HFFc6 (cell line): ENCODE measurements around the gene INTS11. TPM values are rescaled to one million over a fixed set of nuclear protein-coding genes. Genes with fewer than 3 reads are reported as not detected.

Experiments used
- DNase-seq: peaks from one replicate; pipeline ENCODE4 v3.0.0-alpha.2; 2018
- H3K27ac Mint-ChIP-seq: 2 replicates; pipeline ENCODE4 v1.8.0; 2020; ENCODE audit warnings: mild to moderate bottlenecking, mixed read lengths
- H3K27me3 Mint-ChIP-seq: 2 replicates; pipeline ENCODE4 v1.8.0; 2021; ENCODE audit warnings: mild to moderate bottlenecking, moderate library complexity, mixed read lengths; ENCODE audit not compliant: insufficient read depth
- H3K36me3 Mint-ChIP-seq: 2 replicates; pipeline ENCODE4 v1.8.0; 2021; ENCODE audit warnings: low read depth, mixed read lengths
- H3K4me1 Mint-ChIP-seq: 2 replicates; pipeline ENCODE4 v1.8.0; 2020; ENCODE audit warnings: low read depth, mixed read lengths
- H3K4me3 Mint-ChIP-seq: 2 replicates; pipeline ENCODE4 v1.8.0; 2020; ENCODE audit warnings: mild to moderate bottlenecking, moderate library complexity, mixed read lengths
- H3K9me3 Mint-ChIP-seq: 2 replicates; pipeline ENCODE4 v1.8.0; 2020; ENCODE audit warnings: mild to moderate bottlenecking, mixed read lengths
- long read RNA-seq: library from polyadenylated mRNA; unstranded; transcript quantifications from one replicate; pipeline ENCODE4 v2.0.0, GENCODE V29; 2019
- total RNA-seq, 6 experiments: library from RNA; stranded (reverse); fragmentation: NEBNext Ultra II Directional; extraction: Animal tissue kit (Norgen Biotek cat#: 25700); gene quantifications; 2 replicates in 1 of 6; 3 replicates in 5 of 6; pipeline ENCODE4 v1.2.3, GENCODE V29; 2021
- TF ChIP-seq, protein P1 (sequence below): fragments of 200-600 bp; sonication (generic); IDR thresholded peaks from 2 replicates; pipeline ENCODE4 v1.5.0; 2021; ENCODE audit warnings: antibody characterized with exemption, mild to moderate bottlenecking

INTS11 gene
- 10 to 100 TPM; 65.6 to 78.3 (median 69.8) TPM for total RNA-seq
- long read RNA-seq, transcript INTS11-205 (4 exons, 1,104 nt) = minor isoform, 7 of 102 reads
- long read RNA-seq, transcript INTS11-208 (17 exons, 2,148 nt) = major isoform, 76 of 102 reads
- long read RNA-seq, partial matches to known transcripts = 8 of 102 reads
- long read RNA-seq, other reads (novel, unspliced or antisense) = 9 of 102 reads

DNA sequence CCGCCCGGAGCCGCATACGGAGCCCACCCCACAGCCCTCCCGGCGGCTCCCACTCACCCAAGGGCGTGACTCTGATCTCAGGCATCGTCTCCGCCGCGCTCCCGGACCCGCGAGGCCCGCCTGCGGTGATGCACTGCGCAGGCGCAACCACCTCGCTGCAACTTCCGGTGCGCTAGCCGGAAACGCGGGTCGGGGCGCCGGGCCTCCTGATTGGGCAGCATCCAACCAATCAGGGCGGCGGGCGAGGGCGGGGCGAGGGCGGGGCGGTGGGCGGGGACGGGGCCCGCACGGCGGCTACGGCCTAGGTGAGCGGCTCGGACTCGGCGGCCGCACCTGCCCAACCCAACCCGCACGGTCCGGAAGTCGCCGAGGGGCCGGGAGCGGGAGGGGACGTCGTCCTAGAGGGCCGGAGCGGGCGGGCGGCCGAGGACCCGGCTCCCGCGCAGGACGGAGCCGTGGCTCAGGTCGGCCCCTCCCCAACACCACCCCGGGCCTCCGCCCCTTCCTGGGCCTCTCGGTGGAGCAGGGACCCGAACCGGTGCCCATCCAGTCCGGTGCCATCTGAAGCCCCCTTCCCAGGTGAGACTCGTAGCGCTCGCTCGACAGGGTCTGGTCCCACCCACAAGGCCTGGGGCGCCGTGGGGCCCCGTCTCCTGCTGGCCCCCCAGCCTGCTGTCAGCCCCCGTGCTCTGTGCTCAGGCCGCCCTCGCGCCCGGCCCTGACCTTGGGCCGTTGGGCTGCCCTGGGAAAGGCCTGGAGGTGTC is at the start of gene INTS11, which contains the start of gene CPTP:
Gene INTS11, minus strand, starts transcription at position 137 of the 764 bp plus-strand sequence. Its CDS starts 52 bp downstream, at position 85.
Gene CPTP, plus strand, starts transcription at position 279 of the 764 bp plus-strand sequence. CDS start 2,109 bp downstream, outside the sequence.
- Mint-ChIP-seq H3K4me1 (peaks cover 31% of the 10 kb centered on the region), H3K27ac (peak within 1 kb of the TSS; percentile 83), H3K27me3 (peaks cover 19% of the 10 kb centered on the region), H3K36me3 (peaks cover 5% of the 10 kb centered on the region; the same call in 1 of the 2 replicates), H3K9me3 (peaks cover 2% of the 10 kb centered on the region), H3K4me3 (peak within 1 kb of the TSS; percentile 90)
- DNase-seq = peak; percentile 89
- TF ChIP-seq, protein P1, sequence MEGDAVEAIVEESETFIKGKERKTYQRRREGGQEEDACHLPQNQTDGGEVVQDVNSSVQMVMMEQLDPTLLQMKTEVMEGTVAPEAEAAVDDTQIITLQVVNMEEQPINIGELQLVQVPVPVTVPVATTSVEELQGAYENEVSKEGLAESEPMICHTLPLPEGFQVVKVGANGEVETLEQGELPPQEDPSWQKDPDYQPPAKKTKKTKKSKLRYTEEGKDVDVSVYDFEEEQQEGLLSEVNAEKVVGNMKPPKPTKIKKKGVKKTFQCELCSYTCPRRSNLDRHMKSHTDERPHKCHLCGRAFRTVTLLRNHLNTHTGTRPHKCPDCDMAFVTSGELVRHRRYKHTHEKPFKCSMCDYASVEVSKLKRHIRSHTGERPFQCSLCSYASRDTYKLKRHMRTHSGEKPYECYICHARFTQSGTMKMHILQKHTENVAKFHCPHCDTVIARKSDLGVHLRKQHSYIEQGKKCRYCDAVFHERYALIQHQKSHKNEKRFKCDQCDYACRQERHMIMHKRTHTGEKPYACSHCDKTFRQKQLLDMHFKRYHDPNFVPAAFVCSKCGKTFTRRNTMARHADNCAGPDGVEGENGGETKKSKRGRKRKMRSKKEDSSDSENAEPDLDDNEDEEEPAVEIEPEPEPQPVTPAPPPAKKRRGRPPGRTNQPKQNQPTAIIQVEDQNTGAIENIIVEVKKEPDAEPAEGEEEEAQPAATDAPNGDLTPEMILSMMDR = no peak

- Mint-ChIP-seq H3K4me3 (peak overlapping the region; percentile 91), H3K4me1 (peaks cover 11% of the 10 kb centered on the region; the same call in 1 of the 2 replicates), H3K9me3 (no peaks in the 10 kb centered on the region), H3K36me3 (no peaks in the 10 kb centered on the region), H3K27ac (peak overlapping the region; percentile 51; the same call in 1 of the 2 replicates), H3K27me3 (no peaks in the 10 kb centered on the region)
- DNase-seq = no peak
- TF ChIP-seq, protein P1 = no peak
Observed at GRCh38 chr1:1373815-1374588, 49.5 kb upstream of the INTS11 start.

- no peaks in the 10 kb centered on the region for H3K36me3 Mint-ChIP-seq
- H3K27ac Mint-ChIP-seq = peak overlapping the region; percentile 48; the same call in 1 of the 2 replicates
- no peaks in the 10 kb centered on the region for H3K9me3 Mint-ChIP-seq
- H3K4me3 Mint-ChIP-seq = peak overlapping the region; percentile 91
- TF ChIP-seq, protein P1 = no peak
- no peak for DNase-seq
- peaks cover 11% of the 10 kb centered on the region; the same call in 1 of the 2 replicates for H3K4me1 Mint-ChIP-seq
- no peaks in the 10 kb centered on the region for H3K27me3 Mint-ChIP-seq
Observed at GRCh38 chr1:1373051-1373814, 48.8 kb upstream of the INTS11 start.

DNA sequence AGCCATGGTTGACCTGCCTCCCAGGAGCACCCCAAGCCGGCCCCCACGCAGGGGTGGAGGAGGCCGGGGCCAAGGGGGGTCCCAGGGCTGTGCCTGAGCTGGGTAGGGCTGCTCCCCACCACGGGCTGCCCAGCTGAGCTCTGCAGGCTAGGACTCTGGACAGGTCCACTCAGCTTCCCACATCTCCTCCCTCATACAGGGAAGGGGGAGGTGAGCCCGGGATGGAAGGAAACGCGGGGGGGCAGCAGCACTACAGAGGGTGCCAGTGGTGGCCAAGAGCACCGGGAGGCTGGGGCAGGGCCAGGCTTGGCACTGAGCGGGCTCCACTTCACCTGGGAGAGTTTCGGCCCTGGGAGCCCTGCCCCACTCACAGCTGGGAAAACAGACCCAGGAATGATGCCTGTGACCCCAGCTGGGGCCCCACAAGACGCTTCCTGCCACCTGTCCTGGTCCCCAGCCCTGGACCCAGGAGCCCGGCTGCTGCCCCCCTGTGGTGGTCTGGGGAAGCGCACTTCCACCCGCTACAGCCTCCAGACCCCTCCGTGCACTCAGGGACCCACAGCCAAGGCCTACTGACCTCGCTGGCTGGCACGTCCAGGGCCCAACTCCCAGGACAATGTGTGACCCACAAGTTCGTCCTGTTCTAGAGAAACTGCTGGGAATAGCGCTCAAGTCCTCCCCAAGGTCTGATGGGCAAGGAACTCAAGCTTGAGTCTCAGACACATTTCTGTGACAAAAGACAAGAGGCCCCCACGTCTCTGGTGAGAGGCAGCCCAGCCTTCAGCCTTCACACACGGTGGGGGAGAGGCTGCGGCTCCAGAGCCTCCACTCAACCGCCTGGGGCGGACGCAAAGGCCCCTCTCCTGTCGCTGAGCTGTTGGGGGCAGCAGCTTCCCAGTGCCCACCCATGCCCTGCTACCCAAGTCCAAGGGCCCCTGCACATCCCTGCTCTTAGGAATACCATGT is 47.6 kb upstream of the INTS11 start:
- Mint-ChIP-seq H3K36me3 (no peaks in the 10 kb centered on the region), H3K9me3 (no peaks in the 10 kb centered on the region), H3K4me1 (peaks cover 11% of the 10 kb centered on the region; the same call in 1 of the 2 replicates), H3K4me3 (no peak overlapping the region; the same call in 1 of the 2 replicates), H3K27ac (peak overlapping the region; percentile 59; the same call in 1 of the 2 replicates), H3K27me3 (no peaks in the 10 kb centered on the region)
- TF ChIP-seq, protein P1 = peak; percentile 98
- no peak for DNase-seq
